GM18502 (cell line): Measurements from ENCODE around the gene LTBP1.
"Not testable (repeated sequence)": the region's sequence is repeated elsewhere in the genome, so short reads cannot be mapped to it uniquely, and the experiment has no call there.

Experiments
- ATAC-seq: cut with Tn5 transposase; IDR thresholded peaks from one replicate; pipeline ENCODE4 v1.9.1; 2021; ENCODE audit warnings: mild to moderate bottlenecking; ENCODE audit not compliant: unreplicated experiment, poor library complexity

Gene LTBP1

DNA sequence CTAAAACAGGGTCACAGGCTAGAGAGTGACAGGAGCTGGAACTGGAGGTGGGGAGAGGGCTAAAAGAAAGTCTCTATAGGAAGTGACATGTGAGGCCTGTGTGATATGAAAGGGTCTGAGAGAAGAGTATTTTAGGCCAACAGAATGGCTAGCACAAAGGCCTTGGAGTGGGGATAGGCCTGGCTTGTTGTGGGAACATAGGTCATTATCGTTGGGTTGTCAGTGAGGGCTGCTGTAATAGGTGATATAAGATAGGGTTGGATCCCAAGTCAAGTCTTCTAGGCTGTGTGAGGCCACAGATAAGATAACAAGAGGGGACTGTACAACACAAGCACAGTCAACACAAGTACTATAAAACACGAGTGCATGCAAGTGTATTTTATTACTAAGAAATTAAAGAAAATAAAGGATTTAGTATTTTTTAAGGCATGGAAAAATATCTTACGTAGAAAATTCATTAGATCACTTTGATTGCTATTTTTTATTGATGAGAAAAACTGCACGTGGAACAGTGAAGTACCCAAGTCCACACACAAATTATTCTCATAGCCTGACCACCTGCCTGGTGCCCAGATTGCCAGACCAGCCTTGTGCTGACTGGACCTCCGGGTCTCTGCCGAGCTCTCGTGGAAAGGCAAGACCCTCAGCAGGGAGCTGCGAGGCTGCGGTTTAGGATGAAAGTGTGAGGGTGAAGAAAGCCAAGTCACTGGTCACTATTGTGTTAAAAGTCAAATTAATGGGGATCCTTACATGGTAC, 14.1 kb downstream of the LTBP1 start:
- ATAC-seq = no peak

- no peak for ATAC-seq
Observed at GRCh38 chr2:32962690-32963089, 15.9 kb downstream of the LTBP1 start.

DNA sequence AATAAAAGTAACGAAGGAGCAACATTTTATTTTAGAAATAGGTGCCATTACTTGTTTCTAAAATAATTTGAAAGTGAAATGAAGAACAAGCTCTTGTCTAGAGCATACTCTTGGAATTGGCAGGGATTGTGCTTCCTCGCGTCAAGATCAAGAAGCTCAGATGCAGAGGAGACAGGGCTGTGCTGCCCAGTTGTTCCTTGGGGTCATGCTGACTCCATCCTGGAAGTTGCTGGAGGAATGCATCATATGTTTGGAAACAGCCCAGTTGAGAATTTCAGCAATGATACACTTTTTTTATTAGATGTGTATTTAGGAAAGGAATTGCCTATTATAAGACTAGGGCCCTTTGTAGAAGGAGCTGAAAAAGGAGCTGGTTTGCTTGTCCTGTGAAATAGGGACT, 17.2 kb downstream of the LTBP1 start:
- no peak for ATAC-seq

DNA sequence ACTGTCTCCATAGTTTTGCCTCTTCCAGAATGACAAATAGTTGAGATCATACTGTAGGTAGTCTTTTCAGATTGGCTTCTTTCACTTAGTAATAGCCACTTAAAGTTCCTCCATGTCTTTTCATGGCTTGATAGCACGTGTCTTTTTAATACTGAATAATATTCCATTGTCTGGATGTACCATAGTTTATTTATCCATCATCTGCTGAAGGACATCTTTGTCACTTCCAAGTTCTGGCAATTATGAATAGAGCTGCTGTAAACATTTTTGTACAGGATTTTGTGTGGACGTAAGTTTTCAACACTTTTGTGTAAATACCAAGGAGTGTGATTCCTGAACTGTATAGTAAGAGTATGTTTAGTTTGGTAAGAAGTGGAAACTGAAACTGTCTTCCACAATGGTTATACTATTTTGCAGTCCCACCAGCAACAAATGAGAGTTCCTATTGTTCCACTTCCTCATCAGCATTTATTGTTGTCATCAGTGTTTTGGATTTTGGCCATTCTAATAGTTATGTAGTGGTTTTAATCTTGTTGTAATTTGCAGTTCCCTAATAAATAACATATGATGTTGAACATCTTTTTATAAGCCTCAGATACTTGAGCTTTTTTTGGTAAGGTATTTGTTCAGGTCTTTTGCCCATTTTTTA, 18.9 kb downstream of the LTBP1 start:
- ATAC-seq = no peak

GRCh38 chr2:32969444-32970162, 22.9 kb downstream of the LTBP1 start:
- ATAC-seq = no peak

- not testable (repeated sequence) for ATAC-seq
Observed at GRCh38 chr2:32973772-32974171, 27.0 kb downstream of the LTBP1 start.

- ATAC-seq = no peak
Observed at GRCh38 chr2:32976409-32977063, 29.8 kb downstream of the LTBP1 start.

DNA sequence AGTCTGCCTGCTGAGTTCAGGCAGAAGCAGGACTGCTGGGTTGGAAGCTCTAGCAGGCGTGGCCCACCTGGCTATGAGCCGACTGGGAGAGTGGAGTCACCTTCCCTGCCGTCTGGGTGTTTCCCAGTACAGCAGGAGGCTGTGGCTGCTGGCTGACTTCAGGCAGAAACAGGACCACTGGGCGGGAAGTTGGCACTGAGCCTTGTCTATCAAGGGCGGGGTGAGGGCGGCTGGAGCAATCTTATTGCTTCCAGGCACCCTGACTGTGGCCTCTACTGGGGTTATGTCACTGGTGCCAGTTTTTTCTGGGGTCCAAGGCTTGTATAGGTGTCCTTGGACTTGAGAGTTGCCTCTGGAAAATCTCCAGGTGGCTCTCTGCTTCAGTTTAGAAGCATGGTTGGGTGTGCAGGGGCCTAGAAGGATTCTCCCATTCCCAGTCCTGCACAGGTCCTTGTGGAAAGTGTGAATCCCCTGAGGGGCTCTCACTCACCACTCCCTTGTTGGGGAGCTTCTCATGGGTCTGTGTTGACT, 30.5 kb downstream of the LTBP1 start:
- no peak for ATAC-seq

- no peak for ATAC-seq
Observed at GRCh38 chr2:32981612-32982011, 34.9 kb downstream of the LTBP1 start.

- not testable (repeated sequence) for ATAC-seq
Observed at GRCh38 chr2:32983193-32983924, 36.6 kb downstream of the LTBP1 start.

GRCh38 chr2:32986480-32986879, 39.7 kb downstream of the LTBP1 start:
- no peak for ATAC-seq

DNA sequence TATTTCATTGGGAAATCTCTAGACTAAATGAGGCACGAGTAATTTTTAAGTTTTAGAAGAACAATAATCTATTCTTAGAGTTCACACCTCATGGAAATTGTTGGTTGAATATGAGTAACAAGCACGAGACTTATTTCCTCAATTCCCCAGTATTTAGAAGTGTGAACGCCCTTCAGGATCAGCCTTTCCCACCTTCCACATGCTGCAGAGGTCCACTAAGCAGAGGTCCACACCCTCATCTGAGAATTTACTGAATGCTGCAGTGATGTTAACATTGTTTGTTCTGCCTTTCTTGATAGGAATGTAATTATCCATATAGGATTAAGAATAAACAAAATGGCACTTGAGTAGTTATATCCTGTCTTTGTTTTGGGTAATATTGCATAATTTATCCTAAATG, 41.8 kb downstream of the LTBP1 start:
- ATAC-seq = no peak

DNA sequence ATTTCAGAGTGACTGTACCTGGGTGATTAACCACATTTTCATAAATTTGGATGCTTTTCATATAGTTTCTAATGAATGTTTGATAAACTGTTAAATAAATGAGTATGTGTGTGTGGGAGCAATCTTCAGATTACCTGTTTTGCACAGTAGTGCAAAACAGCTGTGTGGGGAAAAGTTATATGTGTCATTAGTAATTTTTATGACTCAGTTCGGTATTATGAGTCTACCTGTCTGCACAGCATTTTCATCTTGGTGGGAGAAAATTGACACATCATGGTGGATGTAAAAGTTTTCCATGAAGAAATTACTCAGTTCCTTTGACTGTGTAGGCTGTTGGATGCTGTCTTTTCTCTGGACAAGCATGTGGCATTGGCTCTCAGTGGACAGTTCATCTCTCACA, 43.8 kb downstream of the LTBP1 start:
- no peak for ATAC-seq

DNA sequence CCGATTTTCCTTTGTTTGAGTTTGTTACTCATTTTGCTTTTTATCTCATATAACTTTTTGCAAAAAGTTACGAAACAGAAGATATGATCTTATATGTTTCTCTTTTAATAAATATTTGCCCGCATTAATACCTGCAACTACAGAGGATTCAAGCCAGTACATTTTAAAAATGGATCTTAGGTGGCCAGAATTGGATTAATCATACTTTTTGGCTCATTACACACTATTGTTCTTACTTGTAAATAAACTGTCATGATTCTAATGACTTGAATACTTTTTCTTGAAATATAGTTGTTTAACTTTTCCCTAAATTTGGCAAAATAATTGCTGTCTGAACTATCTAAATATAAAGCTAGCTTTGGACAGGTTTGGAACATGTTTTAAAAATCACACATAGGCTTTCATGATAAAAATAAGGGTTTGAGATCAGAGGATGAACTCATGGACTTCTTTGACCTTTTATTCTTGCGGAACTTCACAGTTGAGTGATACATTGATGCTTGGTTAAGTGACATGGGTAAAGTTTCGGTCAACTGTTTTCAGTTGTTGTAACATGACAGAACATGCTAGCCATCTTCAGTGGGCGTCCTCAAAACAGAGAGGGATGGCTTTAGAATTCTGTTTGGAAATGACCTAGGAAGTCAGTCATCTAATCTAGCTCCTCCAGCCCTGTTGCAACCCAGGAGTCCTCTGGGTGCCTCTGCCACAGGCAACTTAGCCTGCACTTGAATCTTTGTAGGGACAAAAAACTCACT, 44.5 kb downstream of the LTBP1 start:
- no peak for ATAC-seq

DNA sequence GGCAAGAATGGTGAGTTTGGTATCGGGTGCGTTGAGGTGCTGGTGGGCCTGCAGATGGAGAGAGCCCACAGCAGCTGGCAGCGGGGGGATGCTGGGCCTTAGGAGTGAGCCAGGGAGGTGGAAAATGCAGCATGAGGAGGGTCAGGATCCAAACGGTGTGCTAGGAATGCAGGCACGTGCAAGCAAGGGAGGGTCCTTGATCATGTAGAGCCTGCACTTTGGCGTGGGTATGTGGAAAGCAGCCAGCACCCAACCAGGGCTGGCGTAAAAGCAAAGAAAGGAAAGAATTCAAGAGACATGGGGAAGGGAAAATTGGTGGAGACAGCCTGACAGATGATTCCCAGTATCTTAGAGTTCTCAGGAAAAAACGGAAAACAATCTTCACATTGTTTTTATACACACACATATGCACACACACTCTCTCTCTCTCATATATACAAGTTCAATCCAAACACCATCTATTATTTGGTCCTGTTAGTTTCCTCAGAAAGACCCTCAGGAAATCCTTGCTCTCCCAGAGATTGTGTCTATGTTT, 46.3 kb downstream of the LTBP1 start:
- ATAC-seq = no peak

DNA sequence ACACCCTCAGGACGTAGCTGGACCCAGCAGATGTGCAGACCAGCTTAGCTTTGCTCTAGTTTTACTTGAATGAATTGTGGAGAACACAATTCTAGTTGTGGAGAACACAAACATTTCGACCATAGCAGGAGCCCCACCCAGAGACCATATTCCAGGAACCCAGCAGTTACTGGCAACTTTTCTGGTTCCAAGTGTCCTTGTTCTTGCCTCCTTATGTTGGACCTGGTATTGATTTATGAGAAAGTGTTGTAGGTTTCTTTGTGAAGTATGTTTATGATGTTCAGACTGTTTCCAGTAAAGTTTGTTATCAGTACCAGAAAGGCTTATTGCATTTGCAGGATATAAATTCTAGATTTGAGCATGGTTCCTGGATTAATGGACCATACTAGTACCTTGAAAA, 51.0 kb downstream of the LTBP1 start:
- ATAC-seq = no peak

- ATAC-seq = no peak
Observed at GRCh38 chr2:33000986-33001385, 54.2 kb downstream of the LTBP1 start.

DNA sequence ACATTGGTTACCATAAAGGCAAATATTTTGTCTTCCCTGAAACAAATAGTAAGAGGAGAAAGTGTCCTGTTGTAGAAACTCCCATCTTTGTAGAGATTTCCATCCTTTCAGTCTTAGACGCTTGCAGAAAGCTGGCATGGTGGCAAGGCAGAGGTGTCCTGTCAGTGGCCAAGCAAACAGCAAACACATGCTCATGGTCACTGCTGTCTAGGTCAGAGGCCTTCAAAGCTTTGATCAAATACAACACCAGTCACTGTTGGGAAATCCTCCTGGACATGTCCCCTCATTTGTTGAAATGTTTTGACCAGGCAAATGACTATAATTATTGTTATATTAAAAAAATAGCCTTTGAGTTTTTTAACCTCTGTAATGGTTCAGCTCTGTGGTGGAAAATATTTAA, 55.1 kb downstream of the LTBP1 start:
- no peak for ATAC-seq

DNA sequence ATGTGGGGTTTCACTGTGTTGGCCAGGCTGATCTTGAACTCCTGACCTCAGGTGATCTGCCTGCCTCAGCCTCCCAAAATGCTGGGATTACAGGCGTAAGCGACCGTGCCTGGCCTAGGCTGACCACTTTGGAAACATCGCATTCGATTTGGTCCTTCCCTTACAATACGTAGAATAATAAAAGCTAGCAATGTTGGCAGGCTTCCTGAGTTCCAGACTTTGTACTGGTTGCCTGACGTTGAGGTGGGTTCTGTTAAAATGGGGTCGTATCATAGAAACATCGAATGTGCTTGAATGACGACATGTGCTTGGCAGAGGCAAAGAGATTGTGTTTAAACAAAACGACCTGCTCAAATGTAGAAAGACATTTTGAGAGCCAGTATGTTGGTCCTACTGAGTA, 56.1 kb downstream of the LTBP1 start:
- no peak for ATAC-seq
